Epithelial cell of prostate (primary cell): ENCODE results near the gene EPB41L1.
"Not testable (repeated sequence)": the region's sequence is repeated elsewhere in the genome, so short reads cannot be mapped to it uniquely, and the experiment has no call there.

ENCODE experiments used
- DNase-seq: peaks from one replicate; pipeline ENCODE4 v3.0.0-alpha.2; 2011; ENCODE audit warnings: low read depth, low spot score
- H3K27ac ChIP-seq: fragments of 450-650 bp; 2 replicates; pipeline ENCODE4 v1.5.1; 2017; ENCODE audit warnings: mild to moderate bottlenecking

Gene EPB41L1

DNA sequence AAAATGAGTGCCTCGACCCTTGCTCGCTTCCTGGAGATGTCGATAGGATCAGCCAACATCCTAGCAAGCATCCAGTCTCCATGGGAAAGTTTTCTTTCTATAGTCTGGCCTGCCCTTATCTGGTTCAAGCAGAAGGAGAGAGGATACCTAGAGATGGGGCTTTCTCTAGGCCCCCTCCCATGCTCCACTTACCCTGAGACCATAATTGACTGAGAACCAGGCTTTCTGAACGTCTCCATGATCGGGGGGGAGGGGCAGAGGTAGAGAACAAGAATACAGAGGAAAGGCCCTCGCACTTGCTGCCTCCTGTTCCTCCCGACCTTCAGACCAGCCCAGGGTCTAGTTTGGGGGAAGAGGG is 31.6 kb upstream of the EPB41L1 start:
- DNase-seq, result no peak
- H3K27ac ChIP-seq, result no peak overlapping the region

DNA sequence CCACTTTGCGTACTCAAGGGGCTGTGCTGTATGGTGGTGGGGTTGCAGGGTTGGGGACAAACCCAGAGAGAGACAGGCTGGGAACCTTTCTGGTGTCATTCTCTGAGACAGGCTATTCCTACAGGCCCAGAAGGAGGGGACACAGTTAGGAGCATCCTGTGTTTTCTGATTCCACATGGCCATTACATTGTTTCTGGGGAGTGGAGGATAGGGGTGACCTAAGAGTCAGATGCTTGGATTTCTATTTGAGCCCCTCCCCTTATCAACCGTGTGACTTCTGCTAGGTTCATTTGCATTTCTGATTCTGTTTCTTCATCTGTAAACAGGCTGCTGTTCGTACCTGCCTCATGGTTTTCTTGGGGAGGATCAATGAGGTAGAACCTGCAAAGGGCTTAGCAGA is 29.4 kb upstream of the EPB41L1 start:
- DNase-seq, result no peak

GRCh38 chr20:36126836-36127527 is 27.6 kb upstream of the EPB41L1 start:
- H3K27ac ChIP-seq, result no peak overlapping the region
- DNase-seq, result no peak

More for the DNA sequence above, 29.4 kb upstream of the EPB41L1 start:
- no peak overlapping the region for H3K27ac ChIP-seq

DNA sequence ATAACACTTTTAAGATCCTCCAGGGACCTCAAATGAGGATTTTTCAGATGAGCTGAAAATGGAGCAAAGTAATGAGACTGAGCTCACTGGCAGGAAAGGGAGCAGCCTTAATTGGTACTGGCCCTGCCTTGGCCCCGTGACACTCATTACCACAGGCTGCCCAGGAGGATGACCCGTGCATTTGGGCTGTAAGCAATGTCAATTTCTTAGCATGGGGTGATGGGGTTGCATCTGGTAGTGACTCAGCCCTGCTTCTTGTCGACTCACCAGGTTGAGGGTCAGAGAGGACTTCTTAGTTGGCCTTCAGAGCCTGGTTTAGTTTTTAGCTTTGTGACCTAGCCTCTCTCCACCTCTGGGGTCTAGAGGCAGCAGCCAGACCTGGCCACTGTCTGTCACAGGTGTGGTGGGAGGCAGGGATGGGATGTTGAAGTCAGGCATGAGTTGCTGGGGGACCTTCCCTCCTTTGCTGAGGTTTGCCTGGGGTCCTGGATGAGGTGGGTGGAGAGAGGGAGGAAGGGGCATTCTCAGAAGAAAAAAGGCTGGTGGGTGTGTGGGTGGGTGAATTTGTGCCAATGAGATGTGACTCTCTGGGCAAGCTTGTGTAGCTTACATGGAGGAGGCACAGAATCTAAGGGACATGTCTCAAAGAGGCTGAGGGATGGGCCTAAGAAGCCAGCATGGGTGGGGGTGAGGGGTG is 25.9 kb upstream of the EPB41L1 start:
- no peak overlapping the region for H3K27ac ChIP-seq
- DNase-seq, result no peak

DNA sequence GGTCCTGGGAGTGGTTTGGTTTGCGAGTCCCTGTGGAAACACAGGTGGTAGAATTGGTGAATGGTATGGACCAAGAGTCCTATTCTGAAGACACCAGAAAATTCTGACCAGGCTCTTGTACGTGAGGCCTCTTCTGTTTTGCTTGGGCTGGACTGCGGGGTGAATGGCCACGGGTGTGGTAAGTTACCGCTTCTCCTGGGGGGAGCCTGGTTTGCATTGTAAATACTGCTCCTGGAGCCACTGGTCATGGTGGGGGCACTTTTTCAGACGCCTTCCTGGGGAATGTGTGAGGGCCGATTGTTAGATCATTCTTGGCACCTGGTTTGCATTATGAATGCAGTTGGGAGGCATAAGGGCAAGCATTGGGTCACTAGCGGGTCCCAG is 25.4 kb upstream of the EPB41L1 start:
- no peak for DNase-seq
- no peak overlapping the region for H3K27ac ChIP-seq

DNA sequence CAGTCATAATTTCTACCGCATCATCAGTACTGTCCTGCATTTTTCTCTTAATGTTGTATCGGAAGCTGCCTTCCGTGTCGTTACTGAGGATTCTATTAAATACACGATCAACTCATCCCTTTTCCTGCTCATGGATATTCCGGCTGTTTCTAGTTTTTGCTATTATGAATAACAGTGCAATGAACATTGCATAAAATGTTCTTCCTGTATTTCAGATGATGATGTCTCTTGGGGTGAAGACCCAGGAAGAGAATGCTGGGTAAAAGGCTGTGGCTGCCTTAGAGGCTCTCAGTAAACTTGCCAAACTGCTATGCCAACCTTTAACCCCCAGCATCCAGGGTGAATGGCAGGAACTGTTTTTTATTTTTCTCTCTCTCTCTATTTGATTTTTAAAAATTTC is 24.1 kb upstream of the EPB41L1 start:
- no peak for DNase-seq
- H3K27ac ChIP-seq, result no peak overlapping the region

GRCh38 chr20:36132802-36133211 is 21.7 kb upstream of the EPB41L1 start:
- DNase-seq, result no peak
- no peak overlapping the region for H3K27ac ChIP-seq

- no peak overlapping the region for H3K27ac ChIP-seq
- no peak for DNase-seq
These were observed 20.7 kb upstream of the EPB41L1 start for GRCh38 chr20:36133821-36134220.

- no peak overlapping the region for H3K27ac ChIP-seq
- DNase-seq, result no peak
These were observed 19.4 kb upstream of the EPB41L1 start for GRCh38 chr20:36135159-36135558.

DNA sequence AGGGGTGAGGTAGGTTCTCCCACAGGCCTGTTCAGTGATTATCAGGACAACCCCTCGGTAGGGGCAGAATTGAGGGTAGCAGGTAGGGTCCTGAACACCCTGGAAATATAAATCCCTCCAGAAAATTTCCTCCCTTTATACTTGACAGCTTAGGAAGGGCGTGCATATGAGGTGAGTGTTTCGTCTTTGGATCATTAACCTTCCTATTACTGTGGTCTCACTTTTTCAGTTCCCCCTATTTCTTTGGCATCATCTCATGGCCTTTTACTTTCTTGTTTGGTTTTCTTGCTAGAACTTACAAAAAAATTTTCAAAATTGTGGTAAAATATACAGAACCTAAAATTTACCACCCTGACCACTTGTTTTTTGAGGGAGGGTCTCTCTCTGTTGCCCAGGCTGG is 18.7 kb upstream of the EPB41L1 start:
- no peak for DNase-seq
- H3K27ac ChIP-seq, result no peak overlapping the region

DNA sequence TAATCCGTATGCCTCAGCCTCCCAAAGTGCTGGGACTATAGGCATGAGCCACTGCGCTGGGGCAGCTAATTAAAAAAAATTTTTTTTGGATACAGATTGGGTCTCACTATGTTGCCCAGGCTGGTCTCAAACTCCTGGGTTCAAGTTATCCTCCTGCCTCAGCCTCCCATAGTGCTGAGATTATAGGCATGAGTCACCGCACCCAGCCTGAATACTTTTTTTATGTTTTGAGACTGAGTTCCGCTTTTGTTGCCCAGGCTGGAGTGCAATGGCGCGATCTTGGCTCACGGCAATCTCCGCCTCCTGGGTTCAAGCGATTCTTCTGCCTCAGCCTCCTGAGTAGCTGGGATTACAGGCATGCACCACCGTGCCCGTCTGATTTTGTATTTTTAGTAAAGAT is 17.2 kb upstream of the EPB41L1 start:
- not testable (repeated sequence) for DNase-seq, H3K27ac ChIP-seq

GRCh38 chr20:36141310-36141709 is 13.2 kb upstream of the EPB41L1 start:
- H3K27ac ChIP-seq, result no peak overlapping the region

GRCh38 chr20:36144336-36144735 is 10.2 kb upstream of the EPB41L1 start:
- no peak overlapping the region for H3K27ac ChIP-seq
- DNase-seq, result no peak

More at GRCh38 chr20:36141310-36141709, 13.2 kb upstream of the EPB41L1 start:
- DNase-seq, result no peak

- DNase-seq, result no peak
- H3K27ac ChIP-seq, result no peak overlapping the region
These were observed 8.4 kb upstream of the EPB41L1 start for GRCh38 chr20:36145877-36146707.

GRCh38 chr20:36147690-36148089 is 6.8 kb upstream of the EPB41L1 start:
- no peak for DNase-seq
- no peak overlapping the region for H3K27ac ChIP-seq

- H3K27ac ChIP-seq, result no peak overlapping the region
- DNase-seq, result no peak
These were observed 6.1 kb upstream of the EPB41L1 start for GRCh38 chr20:36148439-36148838.

GRCh38 chr20:36149012-36149411 is 5.5 kb upstream of the EPB41L1 start:
- no peak overlapping the region for H3K27ac ChIP-seq
- DNase-seq, result no peak

GRCh38 chr20:36149469-36149868 is 5.1 kb upstream of the EPB41L1 start:
- H3K27ac ChIP-seq, result no peak overlapping the region
- DNase-seq, result no peak

DNA sequence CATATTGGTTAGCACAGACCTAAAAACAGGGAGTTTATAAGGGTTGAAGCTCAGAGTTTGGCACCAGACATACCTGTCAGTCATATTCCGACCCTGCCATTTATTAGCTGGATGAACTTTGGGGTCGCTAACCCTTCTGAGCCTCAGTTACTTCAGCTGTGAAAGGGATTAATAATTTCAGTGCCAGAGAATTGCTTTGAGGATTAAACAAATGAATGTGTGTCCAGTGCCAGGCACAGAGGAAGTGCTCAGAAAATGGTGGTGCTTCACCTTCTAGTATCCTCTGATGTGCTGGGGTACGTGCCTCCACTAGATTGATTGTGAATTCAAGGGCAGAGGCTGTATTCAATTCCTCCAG is 4.1 kb upstream of the EPB41L1 start:
- H3K27ac ChIP-seq, result no peak overlapping the region
- no peak for DNase-seq

DNA sequence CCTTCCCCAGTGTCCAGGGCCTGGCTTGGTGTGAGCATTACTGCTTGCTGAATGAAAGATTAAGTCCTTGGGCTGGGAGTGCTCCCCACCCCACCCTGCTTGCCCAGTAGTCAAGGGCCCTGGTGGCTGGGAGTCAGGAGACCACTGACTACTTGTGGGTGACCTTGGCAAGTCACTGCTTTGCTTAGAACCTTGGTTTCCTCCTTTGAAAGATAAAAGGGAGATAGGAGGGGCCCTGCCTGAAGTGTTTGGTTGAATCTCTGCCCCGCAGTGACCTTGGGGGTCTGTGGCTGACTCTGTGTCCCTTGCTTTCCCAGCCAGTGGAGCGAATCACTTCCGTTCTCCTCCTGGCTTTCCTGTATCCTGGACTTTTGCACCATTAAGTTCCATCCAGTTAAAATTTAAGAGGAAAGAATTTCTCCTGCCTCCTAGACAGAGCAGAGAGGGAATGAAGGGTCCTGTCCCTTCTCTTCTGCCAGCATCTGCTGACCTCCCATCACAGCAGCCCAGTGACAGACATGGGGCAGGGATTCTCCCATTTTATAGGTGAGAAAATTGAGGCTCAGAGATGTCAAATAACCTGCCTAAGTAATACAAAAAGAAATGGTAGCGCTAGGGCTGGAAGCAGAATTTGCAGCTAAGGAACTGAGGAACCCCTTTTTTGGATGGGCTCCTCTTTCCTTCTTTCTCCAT is 3.5 kb upstream of the EPB41L1 start:
- H3K27ac ChIP-seq, result no peak overlapping the region
- no peak for DNase-seq

DNA sequence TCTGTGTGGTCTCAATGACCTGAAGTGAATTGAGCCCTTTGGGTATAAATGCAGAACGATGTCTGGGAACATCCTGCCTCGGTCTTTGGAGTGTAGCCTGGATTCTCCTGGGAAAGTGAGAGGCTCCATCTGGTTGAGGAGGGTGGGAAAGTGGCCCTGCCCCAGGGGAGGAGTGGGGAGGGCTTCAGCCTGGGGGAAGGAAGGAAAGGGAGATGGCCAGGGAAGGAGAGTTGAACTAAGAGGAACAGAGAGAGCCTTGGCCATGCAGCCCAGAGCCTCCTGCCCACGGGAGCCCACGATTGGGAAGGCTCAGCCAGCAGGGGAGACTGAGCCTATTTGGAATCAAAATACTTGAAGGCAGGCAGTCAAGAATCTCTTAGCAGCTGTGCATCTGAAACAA is 2.3 kb upstream of the EPB41L1 start:
- no peak for DNase-seq
- no peak overlapping the region for H3K27ac ChIP-seq
